ENCODE results near the gene IQCH.

Gene IQCH

DNA sequence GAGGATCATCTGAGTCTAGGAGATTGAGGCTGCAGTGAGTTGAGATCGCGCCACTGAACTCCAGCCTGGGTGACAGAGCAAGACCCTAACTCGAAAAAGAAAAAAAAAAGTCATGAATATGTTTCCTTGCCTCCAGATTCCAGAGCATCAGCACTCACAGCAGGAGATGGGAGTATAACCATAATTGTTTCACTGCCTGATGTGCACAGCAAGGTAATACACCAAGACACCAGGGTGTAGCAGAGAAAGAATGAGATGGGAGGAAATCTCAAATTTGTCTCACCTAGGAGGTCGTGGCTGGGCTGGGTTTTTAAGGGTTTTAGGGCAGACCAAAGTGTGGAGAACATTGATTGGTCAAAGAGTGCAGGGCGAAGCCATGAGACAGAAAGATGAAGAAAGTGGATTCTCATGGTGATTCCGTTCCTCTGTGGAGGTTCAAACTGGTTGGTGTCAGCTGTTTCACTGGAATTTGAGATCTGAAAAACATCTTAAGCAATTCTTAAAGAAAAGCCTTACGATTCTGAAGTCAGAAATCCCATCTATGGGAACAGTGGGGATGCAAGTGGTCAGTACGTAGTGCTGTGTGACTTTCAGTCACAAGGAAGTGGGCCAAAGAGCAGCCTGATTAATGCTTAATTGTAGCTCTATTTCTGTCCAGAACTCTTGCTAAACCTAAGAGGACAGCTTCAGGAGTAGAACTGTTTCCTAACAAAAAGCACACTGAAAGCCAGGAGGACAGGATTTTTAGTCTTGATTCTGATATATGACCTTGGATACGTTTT is 258.5 kb downstream of the IQCH start:
- H3K4me1 Mint-ChIP-seq: no peaks in the 10 kb centered on the region
- no peaks in the 10 kb centered on the region for H3K9me3 Mint-ChIP-seq

DNA sequence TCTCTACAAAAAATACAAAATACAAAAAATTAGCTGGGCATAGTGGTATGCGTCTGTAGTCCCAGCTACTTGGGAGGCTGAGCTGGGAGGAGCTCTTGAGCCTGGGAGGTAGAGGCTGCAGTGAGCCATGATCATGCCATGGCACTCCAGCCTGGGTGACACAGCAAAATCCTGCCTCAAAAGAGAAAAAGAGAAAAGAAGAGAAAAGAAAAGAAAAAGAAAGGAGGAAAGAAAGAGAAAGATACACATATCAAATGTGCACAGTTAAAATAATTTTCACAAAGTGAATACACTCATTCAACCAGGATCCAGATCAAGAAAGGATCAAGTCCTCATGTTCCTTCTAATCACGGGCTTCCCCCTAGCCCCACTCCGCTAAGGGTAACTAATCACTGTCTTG is 260.5 kb downstream of the IQCH start:
- peaks cover 22% of the 10 kb centered on the region for H3K36me3 Mint-ChIP-seq (ENCODE audit: insufficient read depth)
- ATAC-seq (replicated peaks; ENCODE audit: extremely low read depth, poor library complexity, severe bottlenecking) (no peak), DNase-seq (ENCODE audit: low spot score in 2 of 2) (no peak)
- H3K4me1 Mint-ChIP-seq: no peaks in the 10 kb centered on the region
- H3K27me3 Mint-ChIP-seq: no peaks in the 10 kb centered on the region
- H3K9me3 Mint-ChIP-seq: no peaks in the 10 kb centered on the region
- H3K4me3 Mint-ChIP-seq: no peak overlapping the region
- no peak overlapping the region for H3K27ac Mint-ChIP-seq (ENCODE audit: low read depth)

More for the DNA sequence above, 258.5 kb downstream of the IQCH start:
- Mint-ChIP-seq H3K27me3 (no peaks in the 10 kb centered on the region), H3K36me3 (ENCODE audit: insufficient read depth) (peaks cover 26% of the 10 kb centered on the region), H3K27ac (ENCODE audit: low read depth) (no peak overlapping the region), H3K4me3 (no peak overlapping the region)
- DNase-seq (ENCODE audit: low spot score in 2 of 2) (no peak), ATAC-seq (replicated peaks; ENCODE audit: extremely low read depth, poor library complexity, severe bottlenecking) (no peak)

DNA sequence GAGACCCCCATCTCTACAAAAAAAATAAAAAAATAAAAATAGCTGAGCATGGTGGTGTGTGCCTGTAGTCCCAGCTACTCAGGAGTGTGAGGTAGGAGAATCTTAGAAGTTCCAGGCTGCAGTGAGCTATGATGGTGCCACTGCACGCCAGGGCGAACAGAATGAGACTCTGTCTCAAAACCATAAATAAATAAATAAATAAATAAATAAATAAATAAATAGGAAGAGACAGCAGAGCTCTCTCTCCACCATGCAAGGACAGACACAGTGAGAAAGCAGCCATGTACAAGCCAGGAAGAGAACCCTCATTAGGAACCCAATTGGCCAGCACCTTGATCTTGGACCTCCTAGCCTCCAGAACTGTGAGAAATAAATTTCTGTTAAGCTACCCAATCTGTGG is 261.0 kb downstream of the IQCH start:
- no peaks in the 10 kb centered on the region for H3K9me3 Mint-ChIP-seq
- H3K27ac Mint-ChIP-seq (ENCODE audit: low read depth): no peak overlapping the region
- H3K36me3 Mint-ChIP-seq (ENCODE audit: insufficient read depth): peaks cover 25% of the 10 kb centered on the region
- H3K27me3 Mint-ChIP-seq: no peaks in the 10 kb centered on the region
- no peaks in the 10 kb centered on the region for H3K4me1 Mint-ChIP-seq
- no peak for ATAC-seq (replicated peaks; ENCODE audit: extremely low read depth, poor library complexity, severe bottlenecking)
- no peak for DNase-seq (ENCODE audit: low spot score in 2 of 2)
- H3K4me3 Mint-ChIP-seq: no peak overlapping the region

DNA sequence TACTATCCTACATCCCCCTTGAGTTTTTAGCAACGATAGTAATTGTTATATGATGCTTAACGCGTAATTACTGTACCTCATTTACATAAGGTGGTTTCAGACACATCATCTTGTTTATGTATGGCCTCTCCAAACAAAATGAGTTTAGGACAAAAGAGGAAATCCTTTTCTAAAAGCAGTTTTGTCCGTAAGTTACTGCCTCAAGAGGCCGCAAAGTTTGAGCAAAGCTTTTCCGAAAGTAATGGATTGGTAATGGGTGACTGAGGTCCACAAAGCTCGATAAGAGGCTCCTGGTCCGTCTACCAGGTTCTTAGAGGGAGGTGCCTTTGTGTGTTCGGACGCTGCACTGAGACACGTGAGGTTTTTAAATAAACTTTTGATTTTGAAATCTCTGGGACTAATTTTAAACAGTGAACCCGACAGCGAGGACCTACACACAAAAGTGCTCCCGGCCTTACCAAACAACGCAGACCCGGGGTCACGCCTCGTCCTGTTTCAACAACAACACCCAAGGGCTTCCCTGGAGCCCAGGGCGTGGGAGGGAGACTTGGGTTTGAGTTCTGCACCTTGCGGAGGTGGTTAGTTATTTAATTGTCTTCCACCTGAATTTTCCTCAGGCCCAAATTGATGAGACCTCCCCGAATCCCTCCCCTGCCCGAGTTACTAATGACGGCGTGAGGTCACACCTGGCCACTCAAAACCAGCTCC is 265.9 kb downstream of the IQCH start:
- H3K9me3 Mint-ChIP-seq: no peaks in the 10 kb centered on the region
- H3K27me3 Mint-ChIP-seq: no peaks in the 10 kb centered on the region
- peak overlapping the region; percentile 92 for H3K4me3 Mint-ChIP-seq
- DNase-seq (ENCODE audit: low spot score in 2 of 2): no peak
- H3K4me1 Mint-ChIP-seq: peaks cover 25% of the 10 kb centered on the region
- peak; percentile 9 for ATAC-seq (replicated peaks; ENCODE audit: extremely low read depth, poor library complexity, severe bottlenecking)
- peak overlapping the region; percentile 92 for H3K27ac Mint-ChIP-seq (ENCODE audit: low read depth)
- peaks cover 21% of the 10 kb centered on the region for H3K36me3 Mint-ChIP-seq (ENCODE audit: insufficient read depth)

DNA sequence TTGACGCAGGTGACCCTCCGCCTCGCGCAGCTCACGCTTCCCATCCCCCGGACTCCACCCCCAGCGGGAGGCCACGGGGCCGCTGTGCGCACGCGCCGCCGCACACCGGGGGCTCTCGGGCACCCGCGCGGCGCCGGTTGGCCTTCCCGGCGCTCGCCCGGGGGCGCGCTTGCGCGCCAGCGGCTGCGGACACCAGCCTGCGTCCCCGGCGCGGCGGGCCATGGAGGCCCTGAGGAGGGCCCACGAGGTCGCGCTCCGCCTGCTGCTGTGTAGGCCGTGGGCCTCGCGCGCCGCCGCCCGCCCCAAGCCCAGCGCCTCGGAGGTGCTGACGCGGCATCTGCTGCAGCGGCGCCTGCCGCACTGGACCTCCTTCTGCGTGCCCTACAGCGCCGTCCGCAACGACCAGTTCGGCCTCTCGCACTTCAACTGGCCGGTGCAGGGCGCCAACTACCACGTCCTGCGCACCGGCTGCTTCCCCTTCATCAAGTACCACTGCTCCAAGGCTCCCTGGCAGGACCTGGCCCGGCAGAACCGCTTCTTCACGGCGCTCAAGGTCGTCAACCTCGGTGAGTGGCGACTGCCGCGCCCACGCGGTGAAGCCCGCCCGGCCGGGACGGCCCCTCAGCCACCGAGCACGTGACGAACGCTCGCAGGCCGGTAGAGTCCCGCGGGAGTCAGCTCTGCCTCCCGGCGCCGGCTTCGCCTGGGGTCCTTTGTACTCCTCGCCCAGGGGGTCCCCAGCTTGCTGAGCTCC is 266.6 kb downstream of the IQCH start, which contains the start of gene C15orf61:
Gene C15orf61 (plus strand): TSS at position 103 of the 754 bp plus-strand sequence. CDS start 118 bp downstream, at position 221.
- peak within 1 kb of the TSS; percentile 92 for H3K4me3 Mint-ChIP-seq
- peak within 1 kb of the TSS; percentile 92 for H3K27ac Mint-ChIP-seq (ENCODE audit: low read depth)
- H3K27me3 Mint-ChIP-seq: no peaks in the 10 kb centered on the region
- ATAC-seq (replicated peaks; ENCODE audit: extremely low read depth, poor library complexity, severe bottlenecking) (peak; percentile 79), DNase-seq (ENCODE audit: low spot score in 2 of 2) (peak; percentile 66 to 71)
- H3K9me3 Mint-ChIP-seq: no peaks in the 10 kb centered on the region
- H3K4me1 Mint-ChIP-seq: peaks cover 25% of the 10 kb centered on the region
- H3K36me3 Mint-ChIP-seq (ENCODE audit: insufficient read depth): peaks cover 23% of the 10 kb centered on the region

DNA sequence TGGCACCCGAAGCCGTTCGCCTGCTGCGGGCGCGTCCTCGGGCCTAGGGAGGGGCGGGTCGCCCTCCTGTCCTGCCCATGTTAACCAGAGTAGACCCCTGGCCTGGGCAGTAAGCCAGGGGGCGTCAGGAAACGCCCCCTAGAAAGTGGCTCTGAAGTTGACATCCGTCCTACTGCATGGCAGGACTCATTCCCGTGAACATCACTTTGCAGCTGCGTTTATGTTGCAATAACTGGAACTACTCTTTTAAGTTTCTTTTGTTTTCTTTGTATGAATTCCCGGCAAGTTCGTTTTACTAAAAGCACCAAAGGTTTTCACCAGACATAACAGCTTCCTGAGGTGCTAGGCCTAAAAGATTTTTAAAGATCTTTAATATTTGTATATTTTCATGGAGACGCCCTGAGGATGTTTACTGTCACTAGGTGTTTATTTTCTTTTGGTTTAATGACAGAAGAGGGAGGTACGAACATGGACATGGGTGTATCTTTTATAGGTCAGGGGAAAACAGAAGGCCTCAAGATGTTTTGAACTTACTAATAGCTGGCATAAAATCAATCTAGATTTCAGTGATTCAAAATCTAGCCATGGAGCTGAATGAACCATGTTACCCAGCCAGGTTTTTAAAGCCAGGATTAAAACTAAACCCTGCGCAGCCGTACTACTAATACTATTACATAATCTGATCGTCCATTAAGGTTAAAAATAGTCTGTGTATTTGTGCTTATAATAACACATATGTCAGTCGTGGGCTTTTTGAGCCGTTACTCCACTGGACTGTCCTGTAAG is 267.4 kb downstream of the IQCH start:
- Mint-ChIP-seq H3K4me1 (peaks cover 25% of the 10 kb centered on the region), H3K27ac (ENCODE audit: low read depth) (peak overlapping the region; percentile 92), H3K27me3 (no peaks in the 10 kb centered on the region), H3K4me3 (peak overlapping the region; percentile 92), H3K9me3 (no peaks in the 10 kb centered on the region), H3K36me3 (ENCODE audit: insufficient read depth) (peaks cover 21% of the 10 kb centered on the region)
- peak; percentile 11 for ATAC-seq (replicated peaks; ENCODE audit: extremely low read depth, poor library complexity, severe bottlenecking)
- DNase-seq (ENCODE audit: low spot score in 2 of 2): no peak

DNA sequence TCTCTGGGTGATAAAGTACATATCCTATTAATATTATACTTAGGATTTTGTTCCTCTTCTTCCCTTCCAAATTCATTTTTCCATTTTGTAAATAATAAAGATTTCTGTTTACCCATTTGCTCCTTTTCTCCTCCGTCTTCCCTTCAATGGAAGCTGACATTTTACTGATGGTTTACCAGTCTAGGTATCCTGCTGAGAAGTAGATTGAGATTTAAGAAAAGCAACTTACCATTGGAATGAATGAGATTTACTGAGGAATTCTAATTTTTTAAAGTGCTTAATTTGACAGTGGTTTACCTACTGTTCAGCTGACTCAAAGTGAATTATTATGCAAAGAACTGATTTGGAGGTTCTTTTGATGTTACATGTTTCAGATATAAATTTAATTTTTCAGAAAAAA is 268.7 kb downstream of the IQCH start:
- H3K4me3 Mint-ChIP-seq: no peak overlapping the region
- H3K4me1 Mint-ChIP-seq: peaks cover 25% of the 10 kb centered on the region
- H3K27me3 Mint-ChIP-seq: no peaks in the 10 kb centered on the region
- H3K36me3 Mint-ChIP-seq (ENCODE audit: insufficient read depth): peaks cover 25% of the 10 kb centered on the region
- H3K9me3 Mint-ChIP-seq: no peaks in the 10 kb centered on the region
- ATAC-seq (replicated peaks; ENCODE audit: extremely low read depth, poor library complexity, severe bottlenecking) (no peak), DNase-seq (ENCODE audit: low spot score in 2 of 2) (no peak)
- H3K27ac Mint-ChIP-seq (ENCODE audit: low read depth): peak overlapping the region; percentile 92

DNA sequence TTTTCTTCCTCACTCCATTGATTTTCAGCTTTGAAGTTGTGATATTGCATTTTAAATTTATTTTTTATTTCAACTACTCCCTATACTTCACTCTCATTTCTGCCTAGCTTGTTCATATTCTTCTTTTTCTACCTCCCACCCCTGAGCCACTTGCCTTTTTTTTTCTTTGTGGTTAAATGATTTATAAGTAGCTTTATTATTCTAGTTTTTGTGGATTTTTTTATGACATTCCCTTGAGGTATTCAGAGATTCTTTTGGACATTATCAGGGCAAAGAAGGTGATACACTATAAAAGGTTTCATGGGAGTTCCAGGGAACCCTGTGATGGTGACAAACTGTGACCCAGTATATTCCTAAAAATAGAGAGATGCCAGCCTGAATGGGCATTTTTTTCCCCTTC is 269.6 kb downstream of the IQCH start:
- Mint-ChIP-seq H3K4me3 (no peak overlapping the region), H3K9me3 (no peaks in the 10 kb centered on the region), H3K27ac (ENCODE audit: low read depth) (no peak overlapping the region), H3K27me3 (no peaks in the 10 kb centered on the region), H3K4me1 (peaks cover 25% of the 10 kb centered on the region), H3K36me3 (ENCODE audit: insufficient read depth) (peaks cover 24% of the 10 kb centered on the region)
- ATAC-seq (replicated peaks; ENCODE audit: extremely low read depth, poor library complexity, severe bottlenecking): no peak
- DNase-seq (ENCODE audit: low spot score in 2 of 2): no peak

DNA sequence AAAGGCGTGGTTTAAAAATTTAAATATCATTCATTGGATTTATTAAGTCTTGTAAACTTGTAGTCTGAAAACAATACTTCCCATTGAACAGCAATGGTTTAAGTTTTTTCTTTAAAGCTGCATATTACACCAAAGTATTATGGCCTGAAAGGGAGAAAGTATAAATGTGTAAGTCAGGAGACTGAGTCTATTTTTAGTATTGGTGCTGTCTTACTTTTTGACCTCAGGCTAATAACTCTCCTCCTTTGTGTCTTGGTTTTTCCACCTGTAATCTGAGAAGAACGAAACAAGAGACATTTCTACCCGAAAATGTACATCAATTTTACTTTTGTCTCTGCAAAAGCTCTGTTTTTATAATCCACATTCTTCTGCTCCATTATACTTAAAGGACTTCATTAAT is 273.9 kb downstream of the IQCH start:
- no peak for DNase-seq (ENCODE audit: low spot score in 2 of 2)
- no peak overlapping the region for H3K27ac Mint-ChIP-seq (ENCODE audit: low read depth)
- H3K4me3 Mint-ChIP-seq: no peak overlapping the region
- peaks cover 7% of the 10 kb centered on the region for H3K4me1 Mint-ChIP-seq
- peaks cover 10% of the 10 kb centered on the region for H3K36me3 Mint-ChIP-seq (ENCODE audit: insufficient read depth)
- no peak for ATAC-seq (replicated peaks; ENCODE audit: extremely low read depth, poor library complexity, severe bottlenecking)
- H3K27me3 Mint-ChIP-seq: no peaks in the 10 kb centered on the region
- no peaks in the 10 kb centered on the region for H3K9me3 Mint-ChIP-seq

DNA sequence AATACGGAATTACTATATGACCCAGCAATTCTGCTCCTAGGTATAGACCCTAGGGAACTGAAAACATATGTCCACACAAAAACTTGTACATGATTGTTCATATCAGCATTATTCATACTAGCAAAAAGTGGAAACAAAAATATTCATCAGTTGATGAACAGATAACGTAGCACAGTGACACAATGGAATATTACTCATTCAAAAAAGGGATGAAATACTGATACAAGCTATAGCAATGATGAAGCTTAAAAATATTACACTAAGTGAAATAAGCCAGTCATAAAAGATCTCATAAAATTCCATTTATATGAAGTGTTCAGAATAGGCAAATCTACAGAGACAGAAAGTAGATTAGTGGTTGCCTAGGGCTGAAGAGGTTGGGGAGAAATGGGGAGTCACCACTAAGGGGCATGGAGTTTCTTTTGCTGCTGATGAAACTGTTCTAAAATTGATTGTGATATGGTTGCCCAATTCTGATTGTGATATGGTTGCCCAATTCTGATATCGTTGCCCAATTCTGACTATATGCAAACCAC is 276.9 kb downstream of the IQCH start:
- Mint-ChIP-seq H3K27ac (ENCODE audit: low read depth) (no peak overlapping the region), H3K4me1 (no peaks in the 10 kb centered on the region), H3K9me3 (no peaks in the 10 kb centered on the region), H3K27me3 (no peaks in the 10 kb centered on the region), H3K4me3 (no peak overlapping the region), H3K36me3 (ENCODE audit: insufficient read depth) (peaks cover 6% of the 10 kb centered on the region)
- no peak for ATAC-seq (replicated peaks; ENCODE audit: extremely low read depth, poor library complexity, severe bottlenecking)
- no peak for DNase-seq (ENCODE audit: low spot score in 2 of 2)

DNA sequence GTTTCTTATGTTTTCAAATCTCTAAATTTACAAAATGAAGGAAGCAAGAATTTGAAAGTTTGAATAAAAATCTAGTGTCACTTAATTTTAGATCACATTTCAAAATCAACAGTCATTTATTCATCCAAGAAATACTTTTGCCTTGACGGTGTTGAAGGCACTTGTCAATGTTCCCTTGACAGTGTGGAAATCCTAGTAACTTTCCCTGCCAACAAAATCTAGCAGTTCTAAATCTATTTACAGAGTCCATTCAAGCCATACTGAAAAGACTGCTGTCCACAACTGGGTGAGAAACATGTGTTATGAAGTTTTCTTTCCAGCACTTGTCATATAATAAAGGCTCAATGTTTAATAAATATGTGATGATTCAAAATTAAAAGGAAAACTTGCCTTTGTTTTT is 279.3 kb downstream of the IQCH start:
- H3K36me3 Mint-ChIP-seq (ENCODE audit: insufficient read depth): peaks cover 2% of the 10 kb centered on the region
- H3K27me3 Mint-ChIP-seq: no peaks in the 10 kb centered on the region
- no peak overlapping the region for H3K27ac Mint-ChIP-seq (ENCODE audit: low read depth)
- DNase-seq (ENCODE audit: low spot score in 2 of 2): no peak
- H3K4me3 Mint-ChIP-seq: no peak overlapping the region
- H3K4me1 Mint-ChIP-seq: peaks cover 2% of the 10 kb centered on the region
- no peaks in the 10 kb centered on the region for H3K9me3 Mint-ChIP-seq
- ATAC-seq (replicated peaks; ENCODE audit: extremely low read depth, poor library complexity, severe bottlenecking): no peak

DNA sequence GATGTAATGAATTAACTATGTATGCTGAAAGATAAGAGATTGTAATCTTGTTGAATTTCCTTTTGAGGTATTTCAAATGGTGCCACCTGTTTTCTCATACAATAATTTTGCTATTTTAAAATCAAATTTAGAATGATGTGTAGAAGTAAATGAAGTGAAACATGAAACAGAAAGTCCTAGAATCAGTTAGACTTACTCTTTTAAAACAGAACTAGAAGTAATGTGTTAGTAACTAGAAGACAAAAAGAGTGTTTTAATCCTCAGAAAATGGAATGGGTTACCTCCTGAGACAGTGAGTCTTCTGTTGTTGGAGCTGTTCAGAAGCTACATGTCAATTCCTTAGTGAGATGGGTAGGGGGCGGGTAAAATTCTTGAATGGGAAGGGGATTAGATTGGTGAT is 279.8 kb downstream of the IQCH start:
- Mint-ChIP-seq H3K27me3 (no peaks in the 10 kb centered on the region), H3K9me3 (no peaks in the 10 kb centered on the region), H3K27ac (ENCODE audit: low read depth) (no peak overlapping the region), H3K4me1 (peaks cover 7% of the 10 kb centered on the region), H3K4me3 (no peak overlapping the region), H3K36me3 (ENCODE audit: insufficient read depth) (peaks cover under 1% of the 10 kb centered on the region)
- DNase-seq (ENCODE audit: low spot score in 2 of 2) (no peak), ATAC-seq (replicated peaks; ENCODE audit: extremely low read depth, poor library complexity, severe bottlenecking) (no peak)

Data from central memory CD8-positive, alpha-beta T cell (primary cell).